Endothelial cell of umbilical vein (primary cell): ENCODE results near the gene CERK.

ENCODE experiments used
- CTCF ChIP-seq, 2 donors: IDR thresholded peaks; 1 replicate in 1 of 2; 2 replicates in 1 of 2; pipeline ENCODE4 v1.5.1; 2011; ENCODE audit warnings: low read length in 2 of 2, mild to moderate bottlenecking in 2 of 2, moderate library complexity in 2 of 2, control low read depth in 1 of 2, inconsistent platforms in 1 of 2, low read depth in 1 of 2; ENCODE audit not compliant: insufficient read depth in 1 of 2; ENCODE audit errors: extremely low read depth in 1 of 2
- EZH2 ChIP-seq: IDR thresholded peaks from 2 replicates; pipeline ENCODE4 v1.6.1; 2012; ENCODE audit warnings: borderline replicate concordance, low read depth, mild to moderate bottlenecking, moderate library complexity, low read length, inconsistent platforms; ENCODE audit not compliant: severe bottlenecking
- GATA2 ChIP-seq: IDR thresholded peaks from 2 replicates; pipeline ENCODE4 v1.7.0; 2011; ENCODE audit warnings: low read depth, mild to moderate bottlenecking, moderate library complexity, mixed read lengths, low read length; ENCODE audit not compliant: insufficient read length, insufficient read depth
- MAX ChIP-seq: IDR thresholded peaks from 2 replicates; pipeline ENCODE4 v1.6.1; 2011; ENCODE audit not compliant: insufficient read depth, insufficient read length
- MYC ChIP-seq: IDR thresholded peaks from one replicate; pipeline ENCODE4 v1.6.1; 2011; ENCODE audit warnings: mild to moderate bottlenecking, low read depth, low read length
- POLR2A ChIP-seq: IDR thresholded peaks from 2 replicates; pipeline ENCODE4 v1.6.1; 2012; ENCODE audit warnings: low read depth, mild to moderate bottlenecking, control low read depth, low read length
- POLR2AphosphoS5 ChIP-seq: IDR thresholded peaks from 2 replicates; pipeline ENCODE4 v1.6.1; 2012; ENCODE audit warnings: low read depth, mild to moderate bottlenecking, control low read depth, low read length, moderate library complexity; ENCODE audit not compliant: insufficient read depth

GRCh38 chr22:46750530-46750800 lies 12.4 kb upstream of the CERK start:
- TF ChIP-seq EZH2 (no peak), POLR2AphosphoS5 (no peak), POLR2A (no peak), CTCF (IDR thresholded peaks at IDR 0.05; ENCODE audit: extremely low read depth in 1 of 2, insufficient read depth in 1 of 2, low read depth in 1 of 2, low read length in 2 of 2) (no peak), MAX (no peak), MYC (no peak), GATA2 (no peak)
